Hepatocyte (in vitro differentiated cells): ENCODE results near the gene SND1. TPM values are rescaled to one million over a fixed set of nuclear protein-coding genes. Genes with fewer than 3 reads are reported as not detected.

Experiments used
- DNase-seq: peaks from one replicate; pipeline ENCODE4 v3.0.0-alpha.2; 2016; ENCODE audit warnings: low spot score
- H2AFZ ChIP-seq: fragments of 200-600 bp; sonication (generic); 2 replicates; pipeline ENCODE4 v1.6.0; 2016; ENCODE audit warnings: antibody characterized with exemption, mild to moderate bottlenecking
- H3K27ac ChIP-seq: fragments of 200-600 bp; sonication (generic); 2 replicates; pipeline ENCODE4 v1.5.1; 2016; ENCODE audit warnings: mild to moderate bottlenecking
- H3K27me3 ChIP-seq: fragments of 200-600 bp; sonication (generic); 2 replicates; pipeline ENCODE4 v1.6.1; 2016
- H3K36me3 ChIP-seq: fragments of 200-600 bp; sonication (generic); replicated peaks from 2 replicates; pipeline ENCODE4 v1.5.1; 2016; ENCODE audit warnings: low read depth; ENCODE audit not compliant: insufficient read depth
- H3K4me1 ChIP-seq: fragments of 200-600 bp; sonication (generic); 2 replicates; pipeline ENCODE4 v1.5.1; 2016; ENCODE audit warnings: mild to moderate bottlenecking, moderate library complexity; ENCODE audit not compliant: insufficient read depth
- H3K4me2 ChIP-seq: fragments of 200-600 bp; sonication (generic); 2 replicates; pipeline ENCODE4 v1.6.0; 2016
- H3K4me3 ChIP-seq: fragments of 200-600 bp; sonication (generic); 2 replicates; pipeline ENCODE4 v1.5.1; 2016; ENCODE audit warnings: mild to moderate bottlenecking
- H3K79me2 ChIP-seq: fragments of 200-600 bp; sonication (generic); 2 replicates; pipeline ENCODE4 v1.6.0; 2017; ENCODE audit warnings: mild to moderate bottlenecking
- H3K9me2 ChIP-seq: fragments of 200-600 bp; sonication (generic); replicated peaks from 2 replicates; pipeline ENCODE4 v1.6.0; 2017; ENCODE audit warnings: mild to moderate bottlenecking; ENCODE audit not compliant: insufficient read depth
- H3K9me3 ChIP-seq: fragments of 200-600 bp; sonication (generic); 2 replicates; pipeline ENCODE4 v1.5.1; 2016; ENCODE audit warnings: low read depth, mild to moderate bottlenecking
- H4K20me1 ChIP-seq: fragments of 200-600 bp; sonication (generic); 2 replicates; pipeline ENCODE4 v1.6.0; 2016; ENCODE audit warnings: mild to moderate bottlenecking; ENCODE audit not compliant: insufficient read depth, poor library complexity, severe bottlenecking
- EZH2 ChIP-seq: fragments of 200-600 bp; sonication (generic); IDR thresholded peaks from 2 replicates; pipeline ENCODE4 v1.6.1; 2016; ENCODE audit warnings: antibody characterized with exemption, mild to moderate bottlenecking, borderline replicate concordance
- EZH2phosphoT487 ChIP-seq: fragments of 200-600 bp; sonication (generic); IDR thresholded peaks from one replicate; pipeline ENCODE4 v1.6.1; 2018; ENCODE audit warnings: antibody characterized with exemption, mild to moderate bottlenecking, low read depth, moderate library complexity; ENCODE audit not compliant: unreplicated experiment, severe bottlenecking
- WGBS: methylation state at CpG from one replicate; pipeline ENCODE4 v1.1.6; 2016; ENCODE audit warnings: low lambda C conversion rate; ENCODE audit errors: missing lambda C conversion rate; 5-methylcytosine and 5-hydroxymethylcytosine counted together
- polyA plus RNA-seq: library from polyadenylated mRNA; unstranded; fragments of >200 nt; fragmentation: Nextera tagmentation; extraction: Ambion mirVana; gene quantifications from 2 replicates; pipeline ENCODE4 v1.2.1, GENCODE V29; 2016
- total RNA-seq: library from RNA; depleted of rRNA; stranded (reverse); fragments of >200 nt; gene quantifications from 2 replicates; pipeline ENCODE4 v1.2.3, GENCODE V29; 2014
- TF ChIP-seq, protein P1 (sequence below): fragments of 200-600 bp; sonication (generic); IDR thresholded peaks from 2 replicates; pipeline ENCODE4 v1.5.1; 2016; ENCODE audit warnings: antibody characterized with exemption, mild to moderate bottlenecking; ENCODE audit not compliant: poor library complexity

SND1 gene
- total and polyA plus RNA-seq, 2 experiments from 2014 or later = 141 to 200 TPM

DNA sequence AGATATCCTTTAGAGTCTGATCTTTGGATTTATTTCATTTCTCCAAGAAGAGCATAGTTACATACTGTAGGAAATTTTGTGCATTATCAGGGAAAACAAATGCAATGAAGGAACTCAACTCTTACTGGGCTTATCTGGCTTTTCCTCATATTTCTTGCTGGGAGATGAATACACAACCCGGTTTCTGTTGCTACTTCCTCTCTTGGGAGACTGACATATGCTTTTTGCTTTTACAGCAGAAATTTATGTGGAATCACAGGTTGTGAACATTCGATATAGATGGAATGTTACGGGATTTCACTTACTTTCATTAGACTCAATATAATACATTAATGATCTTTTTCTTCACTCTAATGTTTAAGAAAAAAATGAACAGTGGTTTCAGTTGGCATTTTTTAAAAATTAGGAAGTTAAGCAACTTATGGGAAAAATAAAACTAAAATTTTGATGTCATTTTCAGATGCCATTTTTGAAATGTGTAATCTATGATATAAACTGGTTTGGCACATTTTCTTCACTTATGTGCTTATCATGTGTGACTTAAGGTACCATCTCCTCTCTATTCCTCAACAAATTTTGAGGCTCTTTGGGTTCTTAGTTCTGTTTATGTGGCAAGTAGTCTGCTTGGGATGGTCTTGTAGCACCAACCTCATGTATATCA lies 7.1 kb downstream of the SND1 start:
- 94% methylated on average over 3 of the region's 3 CpGs for WGBS
- Histone ChIP-seq H3K4me1 (peaks cover 18% of the 10 kb centered on the region), H4K20me1 (peaks cover 99% of the 10 kb centered on the region)

DNA sequence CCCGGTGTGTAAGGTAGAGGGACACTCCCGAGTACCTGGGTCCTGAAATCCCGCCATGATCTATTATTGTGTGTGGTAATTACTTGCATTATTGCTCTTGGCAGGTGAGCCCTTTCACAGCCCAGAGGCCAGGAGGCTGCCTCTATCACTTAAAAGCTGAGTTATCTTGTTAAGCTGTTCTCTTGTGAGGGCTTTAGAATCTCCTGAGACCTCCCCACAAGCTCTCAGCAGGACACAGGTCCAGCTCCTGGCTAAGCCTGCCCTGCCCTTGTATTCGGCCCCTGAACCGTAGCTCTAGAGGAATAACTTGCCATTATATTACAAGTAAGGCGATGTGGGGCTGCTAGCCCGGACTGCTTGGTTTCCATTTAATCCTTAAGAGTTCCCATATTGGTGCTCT lies 13.9 kb downstream of the SND1 start:
- H2AFZ ChIP-seq = no peak overlapping the region
- H3K27ac ChIP-seq = no peak overlapping the region
- no peak for DNase-seq
- H3K36me3 ChIP-seq = no peaks in the 10 kb centered on the region
- H3K4me3 ChIP-seq = no peak overlapping the region
- TF ChIP-seq, protein P1, sequence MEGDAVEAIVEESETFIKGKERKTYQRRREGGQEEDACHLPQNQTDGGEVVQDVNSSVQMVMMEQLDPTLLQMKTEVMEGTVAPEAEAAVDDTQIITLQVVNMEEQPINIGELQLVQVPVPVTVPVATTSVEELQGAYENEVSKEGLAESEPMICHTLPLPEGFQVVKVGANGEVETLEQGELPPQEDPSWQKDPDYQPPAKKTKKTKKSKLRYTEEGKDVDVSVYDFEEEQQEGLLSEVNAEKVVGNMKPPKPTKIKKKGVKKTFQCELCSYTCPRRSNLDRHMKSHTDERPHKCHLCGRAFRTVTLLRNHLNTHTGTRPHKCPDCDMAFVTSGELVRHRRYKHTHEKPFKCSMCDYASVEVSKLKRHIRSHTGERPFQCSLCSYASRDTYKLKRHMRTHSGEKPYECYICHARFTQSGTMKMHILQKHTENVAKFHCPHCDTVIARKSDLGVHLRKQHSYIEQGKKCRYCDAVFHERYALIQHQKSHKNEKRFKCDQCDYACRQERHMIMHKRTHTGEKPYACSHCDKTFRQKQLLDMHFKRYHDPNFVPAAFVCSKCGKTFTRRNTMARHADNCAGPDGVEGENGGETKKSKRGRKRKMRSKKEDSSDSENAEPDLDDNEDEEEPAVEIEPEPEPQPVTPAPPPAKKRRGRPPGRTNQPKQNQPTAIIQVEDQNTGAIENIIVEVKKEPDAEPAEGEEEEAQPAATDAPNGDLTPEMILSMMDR = no peak
- TF ChIP-seq EZH2phosphoT487 (no peak), EZH2 (no peak)
- 69% methylated on average over 7 of the region's 7 CpGs for WGBS
- H3K9me3 ChIP-seq = no peaks in the 10 kb centered on the region
- peaks cover 100% of the 10 kb centered on the region for H3K79me2 ChIP-seq
- H3K9me2 ChIP-seq = no peaks in the 10 kb centered on the region
- peaks cover 7% of the 10 kb centered on the region for H3K4me1 ChIP-seq
- peaks cover 80% of the 10 kb centered on the region for H4K20me1 ChIP-seq
- H3K4me2 ChIP-seq = no peak overlapping the region
- H3K27me3 ChIP-seq = no peaks in the 10 kb centered on the region

More for the DNA sequence above, 7.1 kb downstream of the SND1 start:
- no peak overlapping the region for H3K4me2 ChIP-seq
- no peak for DNase-seq
- no peak overlapping the region for H2AFZ ChIP-seq
- no peaks in the 10 kb centered on the region for H3K27me3 ChIP-seq
- TF ChIP-seq, protein P1 = no peak
- TF ChIP-seq EZH2phosphoT487 = no peak
- no peak for TF ChIP-seq EZH2
- H3K9me3 ChIP-seq = no peaks in the 10 kb centered on the region
- H3K27ac ChIP-seq = no peak overlapping the region
- H3K4me3 ChIP-seq = no peak overlapping the region
- H3K9me2 ChIP-seq = no peaks in the 10 kb centered on the region
- peaks cover 100% of the 10 kb centered on the region for H3K79me2 ChIP-seq
- peaks cover 3% of the 10 kb centered on the region for H3K36me3 ChIP-seq

DNA sequence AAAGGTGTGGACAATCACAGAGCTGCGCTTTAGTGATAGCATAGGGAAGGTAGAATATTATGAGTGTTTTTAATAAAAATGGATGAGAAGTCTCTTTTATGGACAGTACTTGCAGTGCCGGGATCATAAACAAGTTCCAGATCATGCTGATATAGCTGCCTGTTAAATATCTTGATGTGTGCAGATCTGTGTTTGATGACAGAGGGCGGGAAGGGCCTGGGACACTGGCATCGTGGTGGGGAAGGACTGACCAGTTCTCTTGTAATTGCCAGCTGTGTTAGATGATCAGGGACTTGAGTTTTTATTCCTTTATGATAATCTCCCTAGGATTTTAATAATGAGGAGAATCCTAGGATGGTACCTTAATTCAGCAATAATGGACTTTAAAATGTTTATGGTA lies 14.6 kb downstream of the SND1 start:
- no peak overlapping the region for H3K4me3 ChIP-seq
- no peak overlapping the region for H2AFZ ChIP-seq
- H3K9me3 ChIP-seq = no peaks in the 10 kb centered on the region
- peaks cover 74% of the 10 kb centered on the region for H4K20me1 ChIP-seq
- H3K4me2 ChIP-seq = no peak overlapping the region
- no peak for DNase-seq
- no peaks in the 10 kb centered on the region for H3K27me3 ChIP-seq
- TF ChIP-seq EZH2phosphoT487 (no peak), EZH2 (no peak)
- TF ChIP-seq, protein P1 = no peak
- H3K27ac ChIP-seq = no peak overlapping the region
- H3K79me2 ChIP-seq = peaks cover 100% of the 10 kb centered on the region
- H3K9me2 ChIP-seq = no peaks in the 10 kb centered on the region
- WGBS = 74% methylated on average over 4 of the region's 4 CpGs
- no peaks in the 10 kb centered on the region for H3K36me3 ChIP-seq
- peaks cover 7% of the 10 kb centered on the region for H3K4me1 ChIP-seq
